Endothelial cell (in vitro differentiated cells): Measurements from ENCODE around the gene CTNNA1. TPM values are rescaled to one million over a fixed set of nuclear protein-coding genes. Genes with fewer than 3 reads are reported as not detected.
A peak's percentile ranks its signal among the peaks of the same experiment; 100 is the strongest.

Experiments used
- DNase-seq: peaks from one replicate; pipeline ENCODE4 v3.0.0; 2021; ENCODE audit warnings: low spot score
- H3K27ac Mint-ChIP-seq: one replicate; pipeline ENCODE4 v1.8.0; 2021; ENCODE audit warnings: mixed read lengths, inconsistent platforms; ENCODE audit not compliant: unreplicated experiment
- H3K27me3 Mint-ChIP-seq: one replicate; pipeline ENCODE4 v1.8.0; 2021; ENCODE audit warnings: mild to moderate bottlenecking, moderate library complexity, mixed read lengths, inconsistent platforms; ENCODE audit not compliant: unreplicated experiment
- H3K36me3 Mint-ChIP-seq: one replicate; pipeline ENCODE4 v1.8.0; 2021; ENCODE audit warnings: mild to moderate bottlenecking, low read depth, mixed read lengths, inconsistent platforms; ENCODE audit not compliant: unreplicated experiment
- H3K4me1 Mint-ChIP-seq: one replicate; pipeline ENCODE4 v1.8.0; 2021; ENCODE audit warnings: mild to moderate bottlenecking, mixed read lengths, inconsistent platforms; ENCODE audit not compliant: unreplicated experiment
- H3K4me3 Mint-ChIP-seq: one replicate; pipeline ENCODE4 v1.8.0; 2021; ENCODE audit warnings: mild to moderate bottlenecking, mixed read lengths, inconsistent platforms; ENCODE audit not compliant: unreplicated experiment
- H3K9me3 Mint-ChIP-seq: one replicate; pipeline ENCODE4 v1.8.0; 2021; ENCODE audit warnings: mixed read lengths, inconsistent platforms; ENCODE audit not compliant: unreplicated experiment
- total RNA-seq: library from RNA; stranded (reverse); fragmentation: NEBNext Ultra II Directional; extraction: Animal tissue kit (Norgen Biotek cat#: 25700); gene quantifications from one replicate; pipeline ENCODE4 v1.2.1, GENCODE V29; 2021; ENCODE audit not compliant: unreplicated experiment
- TF ChIP-seq, protein P1 (sequence below): fragments of 200-600 bp; sonication (generic); IDR thresholded peaks from one replicate; pipeline ENCODE4 v1.5.0; 2021; ENCODE audit warnings: antibody characterized with exemption; ENCODE audit not compliant: unreplicated experiment

CTNNA1 gene
- total RNA-seq, 1 donor from 2014 or later: 521 TPM

DNA sequence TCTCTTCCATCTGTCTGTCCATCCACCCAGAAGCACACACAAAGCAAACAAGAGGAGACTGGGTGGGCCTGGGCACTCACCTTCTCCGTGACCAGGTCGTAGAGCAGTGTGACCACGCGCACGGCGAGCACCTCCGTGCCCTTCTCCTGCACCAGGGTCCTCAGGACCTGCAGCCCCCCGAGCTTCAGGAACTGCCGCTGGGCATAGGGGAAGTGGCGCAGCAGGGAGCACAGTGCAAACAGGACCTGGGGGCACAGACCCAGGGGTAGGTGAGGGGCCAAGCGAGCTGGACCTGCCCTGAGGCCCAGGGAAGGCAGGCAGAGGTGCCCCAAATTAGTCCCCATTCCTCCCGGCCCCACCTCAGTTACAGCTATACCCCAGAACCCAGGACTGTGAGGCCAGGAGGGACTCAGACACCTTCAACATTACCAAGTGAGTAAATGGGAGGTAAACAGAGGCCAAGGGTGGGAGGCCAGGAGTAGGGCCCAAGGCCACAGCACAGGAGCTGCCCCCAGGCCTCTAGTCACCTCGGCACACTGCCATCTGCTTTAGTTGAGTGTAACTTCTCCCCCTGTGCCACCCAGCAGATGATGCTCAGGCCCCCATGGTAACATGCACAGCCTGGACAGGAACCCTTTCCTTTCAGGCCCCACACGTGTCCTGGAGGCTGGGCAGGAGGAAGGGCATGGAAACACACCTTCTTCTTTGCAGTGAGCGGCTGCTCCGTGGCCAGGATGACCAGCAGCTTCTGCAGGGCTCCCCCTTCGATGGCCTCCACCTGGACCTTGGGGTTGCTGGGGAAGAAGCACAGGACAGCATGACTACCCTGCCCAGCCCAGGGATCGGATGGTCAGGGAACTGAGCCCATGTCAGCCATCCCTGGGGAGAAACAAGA lies 198.1 kb downstream of the CTNNA1 start:
- TF ChIP-seq, protein P1, sequence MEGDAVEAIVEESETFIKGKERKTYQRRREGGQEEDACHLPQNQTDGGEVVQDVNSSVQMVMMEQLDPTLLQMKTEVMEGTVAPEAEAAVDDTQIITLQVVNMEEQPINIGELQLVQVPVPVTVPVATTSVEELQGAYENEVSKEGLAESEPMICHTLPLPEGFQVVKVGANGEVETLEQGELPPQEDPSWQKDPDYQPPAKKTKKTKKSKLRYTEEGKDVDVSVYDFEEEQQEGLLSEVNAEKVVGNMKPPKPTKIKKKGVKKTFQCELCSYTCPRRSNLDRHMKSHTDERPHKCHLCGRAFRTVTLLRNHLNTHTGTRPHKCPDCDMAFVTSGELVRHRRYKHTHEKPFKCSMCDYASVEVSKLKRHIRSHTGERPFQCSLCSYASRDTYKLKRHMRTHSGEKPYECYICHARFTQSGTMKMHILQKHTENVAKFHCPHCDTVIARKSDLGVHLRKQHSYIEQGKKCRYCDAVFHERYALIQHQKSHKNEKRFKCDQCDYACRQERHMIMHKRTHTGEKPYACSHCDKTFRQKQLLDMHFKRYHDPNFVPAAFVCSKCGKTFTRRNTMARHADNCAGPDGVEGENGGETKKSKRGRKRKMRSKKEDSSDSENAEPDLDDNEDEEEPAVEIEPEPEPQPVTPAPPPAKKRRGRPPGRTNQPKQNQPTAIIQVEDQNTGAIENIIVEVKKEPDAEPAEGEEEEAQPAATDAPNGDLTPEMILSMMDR: no peak
- Mint-ChIP-seq H3K9me3 (no peaks in the 10 kb centered on the region), H3K4me3 (peak overlapping the region; percentile 28), H3K27me3 (peaks cover 27% of the 10 kb centered on the region), H3K27ac (no peak overlapping the region), H3K4me1 (peaks cover 19% of the 10 kb centered on the region), H3K36me3 (peaks cover 11% of the 10 kb centered on the region)
- DNase-seq: no peak

DNA sequence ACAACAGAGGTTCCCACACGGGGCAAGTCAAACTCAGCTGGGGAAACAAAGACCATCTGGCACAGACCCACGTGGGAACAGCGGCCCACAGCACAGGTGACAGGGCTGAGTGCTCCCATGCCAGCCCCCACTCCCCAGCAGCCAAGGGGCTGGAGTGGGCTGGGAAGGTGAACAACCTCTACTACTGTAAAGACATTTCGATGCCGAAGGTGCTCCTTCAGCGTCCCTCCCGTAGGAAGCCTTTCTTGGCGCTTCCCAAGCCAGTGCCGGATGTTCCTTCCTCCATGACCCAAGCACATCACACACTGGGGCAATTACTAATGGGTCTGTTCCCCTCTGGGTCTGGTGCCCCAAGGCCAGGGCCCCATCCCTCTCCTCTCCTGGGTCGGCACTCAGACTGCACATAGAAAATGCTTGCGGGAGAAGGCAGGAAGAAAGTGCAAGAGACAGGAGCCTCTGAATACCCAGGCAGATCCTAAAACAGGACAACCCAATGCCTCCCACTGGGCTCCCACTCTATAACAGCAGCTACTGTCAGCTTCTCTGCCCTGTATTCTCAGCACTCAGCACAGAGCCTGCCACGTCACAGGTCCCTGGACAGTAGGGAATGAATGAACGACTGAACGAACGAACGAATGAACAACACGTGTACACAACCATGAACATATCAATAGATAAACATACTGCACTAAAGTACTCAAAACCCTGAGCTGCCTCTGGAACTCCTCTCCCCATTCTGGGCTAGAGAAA lies 198.9 kb downstream of the CTNNA1 start:
- Mint-ChIP-seq H3K27ac (no peak overlapping the region), H3K9me3 (no peaks in the 10 kb centered on the region), H3K27me3 (peaks cover 27% of the 10 kb centered on the region), H3K4me3 (no peak overlapping the region), H3K36me3 (peaks cover 11% of the 10 kb centered on the region), H3K4me1 (peaks cover 19% of the 10 kb centered on the region)
- DNase-seq: no peak
- TF ChIP-seq, protein P1: no peak

DNA sequence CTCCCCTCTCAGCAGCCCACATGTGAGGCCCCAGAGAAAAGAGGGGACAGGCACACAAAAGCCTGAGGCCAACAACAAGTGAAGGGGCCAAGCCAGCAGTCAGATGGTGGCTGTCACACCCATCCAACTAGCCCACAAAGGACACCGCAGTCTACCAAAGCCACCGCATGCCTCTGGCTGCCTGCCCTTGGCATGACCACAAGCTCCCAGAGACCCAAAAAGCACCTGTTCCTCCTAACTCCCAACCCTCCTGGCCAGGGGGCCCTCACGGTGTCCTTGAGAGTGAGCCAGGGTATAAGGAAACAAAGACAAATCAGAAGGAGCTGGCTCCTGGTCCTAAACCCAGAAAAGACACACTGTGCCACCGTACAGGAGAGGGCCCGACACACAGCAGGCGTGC lies 199.7 kb downstream of the CTNNA1 start:
- DNase-seq: no peak
- TF ChIP-seq, protein P1: no peak
- no peaks in the 10 kb centered on the region for H3K9me3 Mint-ChIP-seq
- H3K27ac Mint-ChIP-seq: no peak overlapping the region
- H3K27me3 Mint-ChIP-seq: peaks cover 22% of the 10 kb centered on the region
- no peak overlapping the region for H3K4me3 Mint-ChIP-seq
- H3K4me1 Mint-ChIP-seq: peaks cover 12% of the 10 kb centered on the region
- peaks cover 5% of the 10 kb centered on the region for H3K36me3 Mint-ChIP-seq

DNA sequence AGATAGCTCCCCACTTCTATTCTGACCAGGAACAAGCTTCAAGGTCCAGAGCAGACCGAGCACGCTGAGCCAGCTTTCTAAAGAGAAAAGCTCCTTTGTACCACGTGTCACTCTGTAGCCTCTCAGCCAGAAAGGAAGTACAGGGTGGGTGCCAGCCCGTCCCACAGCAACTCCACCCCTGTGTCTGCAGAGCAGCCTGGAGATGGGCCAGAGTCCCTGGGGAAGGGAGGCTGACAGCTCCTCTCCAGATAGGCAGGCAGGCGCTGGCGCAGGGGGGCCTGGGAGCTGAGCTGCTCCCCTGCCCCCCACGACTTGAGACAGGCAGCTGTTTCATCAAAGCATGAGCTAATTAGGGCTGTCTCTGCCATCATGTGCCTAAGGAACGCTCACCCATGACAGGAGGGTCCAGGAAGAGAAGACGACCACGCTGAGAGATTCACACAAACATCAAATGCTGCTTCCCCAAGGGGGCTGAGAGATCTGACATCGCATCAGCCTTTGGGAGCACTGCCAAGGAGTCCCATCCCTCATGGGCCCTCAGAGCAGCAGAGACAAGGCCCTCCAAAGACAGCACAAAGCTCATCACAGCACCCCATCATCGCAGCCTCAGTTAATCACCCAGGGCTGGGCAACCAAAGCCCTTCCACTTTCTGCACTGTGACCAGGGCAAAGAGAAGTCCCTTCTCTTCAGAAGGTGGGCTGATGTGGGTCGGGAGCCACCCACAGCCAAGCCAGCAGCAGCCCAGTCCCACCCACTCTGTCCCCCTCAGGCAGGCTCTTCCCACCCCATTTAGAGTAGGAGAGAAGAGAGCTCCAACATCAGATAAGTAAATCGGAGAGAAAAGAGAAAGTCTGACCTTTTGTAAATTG lies 200.4 kb downstream of the CTNNA1 start:
- H3K4me3 Mint-ChIP-seq: no peak overlapping the region

More for the DNA sequence above, 200.4 kb downstream of the CTNNA1 start:
- no peak overlapping the region for H3K27ac Mint-ChIP-seq
- H3K36me3 Mint-ChIP-seq: peaks cover 4% of the 10 kb centered on the region
- no peak for DNase-seq
- H3K9me3 Mint-ChIP-seq: no peaks in the 10 kb centered on the region
- H3K4me1 Mint-ChIP-seq: peaks cover 5% of the 10 kb centered on the region
- peaks cover 15% of the 10 kb centered on the region for H3K27me3 Mint-ChIP-seq
- TF ChIP-seq, protein P1: no peak
